Suprapubic skin (tissue), 3 donors: ENCODE data around the gene LRRC28.

Experiments
- CTCF ChIP-seq, 2 donors: fragments of 200-600 bp in 1 of 2; fragments of 450-650 bp in 1 of 2; sonication (generic) in 1 of 2; IDR thresholded peaks; one replicate each; pipeline ENCODE4 v1.5.1; 2016 to 2019; ENCODE audit warnings: antibody characterized with exemption in 2 of 2, mild to moderate bottlenecking in 1 of 2, moderate library complexity in 1 of 2
- POLR2A ChIP-seq, 2 donors: fragments of 450-650 bp; IDR thresholded peaks; one replicate each; pipeline ENCODE4 v1.6.1; 2017; ENCODE audit warnings: antibody characterized with exemption in 2 of 2, mild to moderate bottlenecking in 2 of 2, moderate library complexity in 2 of 2

GRCh38 chr15:99328106-99329072, 77.1 kb downstream of the LRRC28 start:
- no peak for TF ChIP-seq CTCF (IDR thresholded peaks at IDR 0.05)
- TF ChIP-seq POLR2A (IDR thresholded peaks at IDR 0.05), result no peak
